ENCODE results near the gene GLIS2.

The GLIS2 gene

DNA sequence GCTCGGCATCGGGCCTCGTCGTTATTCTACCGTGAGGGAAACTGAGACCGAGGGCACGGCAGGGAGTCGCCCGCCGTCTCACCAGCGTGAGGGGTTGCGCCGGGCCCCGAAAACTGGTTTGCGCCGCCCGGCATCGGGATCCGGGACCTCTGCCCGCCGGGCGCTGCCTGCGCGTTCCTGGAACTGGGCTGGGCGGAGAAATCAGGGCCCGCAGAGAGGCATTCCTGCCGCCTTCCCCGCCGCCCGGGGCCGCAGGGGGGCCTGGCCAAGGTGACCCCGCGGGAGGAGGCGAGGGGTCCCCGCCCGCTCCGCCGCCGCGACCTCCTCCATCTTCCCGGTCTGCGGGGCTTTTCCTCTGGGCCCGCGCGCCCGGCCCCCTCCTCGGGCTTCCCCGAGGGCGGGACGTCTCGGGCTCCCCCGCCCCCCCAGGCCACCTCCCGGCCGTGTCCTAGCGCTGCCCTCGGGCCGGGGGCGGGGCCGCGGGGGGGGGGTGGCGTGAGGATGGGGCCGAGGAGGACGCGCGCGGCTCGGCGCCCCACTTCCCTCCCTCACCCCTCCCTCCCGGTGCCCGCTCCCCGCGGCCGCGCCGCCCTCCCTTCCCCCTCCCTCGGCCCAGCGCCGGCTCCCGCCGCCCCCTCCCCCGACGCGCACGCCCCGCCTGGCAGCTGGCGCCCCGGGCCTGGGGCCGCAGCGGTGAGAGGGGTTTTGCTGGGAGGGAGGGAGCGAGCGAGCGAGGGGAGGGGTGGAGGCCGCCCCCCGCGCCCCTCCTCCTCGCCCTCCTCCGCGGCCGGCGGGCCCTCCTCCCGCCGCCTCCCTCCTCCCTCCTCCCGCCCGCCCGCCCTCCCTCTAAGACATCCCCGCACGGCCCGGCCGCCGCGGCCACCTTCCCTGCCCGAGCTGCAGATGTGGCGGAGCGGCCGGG, at the start of gene GLIS2:
Gene GLIS2, plus strand, starts transcription at position 882 of the 922 bp plus-strand sequence. CDS start 16,214 bp downstream, outside the sequence.
- intact Hi-C loops (cut with DNase I), result no loop called here
- peak in 18 of 42 donors; percentile 29 to 69 (median 49) for DNase-seq

- no peak for DNase-seq
- intact Hi-C loops (cut with DNase I), result no loop called here
Measured at GRCh38 chr16:4266372-4266771, 49.5 kb upstream of the GLIS2 start.

GRCh38 chr16:4270091-4270490, 45.8 kb upstream of the GLIS2 start:
- intact Hi-C loops (cut with DNase I), result no loop called here
- no peak for DNase-seq

DNA sequence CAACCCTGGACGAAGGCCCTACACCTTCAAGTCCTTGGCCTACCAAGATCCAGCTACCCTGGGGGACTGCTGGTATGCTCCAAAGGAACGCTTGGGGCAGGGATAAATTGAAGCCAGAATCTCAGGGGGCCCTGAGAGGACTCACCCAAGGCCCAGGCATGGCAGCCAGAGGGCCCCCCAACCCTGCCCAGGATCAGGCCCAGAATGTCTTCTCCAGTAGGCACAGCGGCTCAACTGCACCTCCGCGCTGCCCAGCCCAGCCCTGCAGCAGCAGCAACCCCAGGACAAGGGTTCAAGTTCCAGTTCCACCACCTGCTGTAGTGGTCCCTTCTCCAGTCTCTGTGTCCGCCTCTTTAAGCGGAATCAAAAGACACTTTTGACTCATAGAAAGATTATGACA, 45.3 kb upstream of the GLIS2 start:
- DNase-seq, result peak in 2 of 42 donors; percentile 18 to 41
- intact Hi-C loops (cut with DNase I), result no loop called here

DNA sequence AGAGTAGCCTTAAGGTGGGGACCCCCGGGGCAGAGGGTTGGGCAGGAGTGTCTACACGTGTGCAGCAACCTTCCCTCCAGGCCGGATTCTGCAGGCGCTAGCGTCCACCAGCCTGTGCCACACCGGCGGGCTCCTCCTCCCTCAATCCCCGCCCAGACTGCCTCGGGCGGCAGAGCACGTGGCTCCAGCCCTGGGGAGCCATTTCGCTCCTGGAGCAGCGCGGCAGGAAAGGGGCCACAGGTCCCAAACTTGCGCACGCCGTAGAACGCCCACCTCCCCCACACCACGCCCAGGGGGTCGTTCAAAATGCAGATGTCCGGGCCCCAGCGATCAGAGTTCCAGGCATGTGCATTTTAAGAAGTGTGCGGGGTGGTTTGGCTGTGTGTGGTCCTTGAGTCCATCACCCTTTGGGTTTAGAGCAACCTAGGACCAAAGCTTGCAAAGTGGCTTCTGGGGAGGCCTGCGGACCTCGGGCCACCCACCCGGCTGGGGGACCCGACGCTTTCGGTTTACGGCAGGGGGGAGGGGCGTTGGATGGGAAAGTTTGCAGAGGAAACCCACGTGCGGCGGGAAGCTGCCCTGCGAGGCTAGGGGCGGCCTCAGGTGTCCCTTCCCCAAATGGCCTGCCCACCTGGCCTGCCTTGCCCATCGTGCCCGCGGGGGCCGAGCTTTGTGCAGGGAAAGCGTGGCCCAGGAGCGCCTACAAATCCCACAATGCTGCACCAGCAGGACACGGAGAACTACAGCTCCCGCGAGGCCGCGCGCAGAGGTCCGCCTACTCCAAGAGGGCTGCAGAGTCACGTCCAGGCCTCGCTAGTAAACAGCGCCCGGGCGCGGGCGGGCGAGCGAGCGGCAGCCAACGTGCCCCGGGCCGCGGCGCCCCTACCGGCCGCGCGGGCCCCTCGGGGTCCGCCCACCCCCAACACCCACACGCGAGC, 44.4 kb upstream of the GLIS2 start:
- intact Hi-C loops (cut with DNase I), result no loop called here
- DNase-seq, result peak; percentile 91 to 99 (median 97)

GRCh38 chr16:4272114-4272956, 43.5 kb upstream of the GLIS2 start:
- peak; percentile 30 to 84 (median 69) for DNase-seq
- intact Hi-C loops (cut with DNase I), result no loop called here

GRCh38 chr16:4273858-4274311, 42.0 kb upstream of the GLIS2 start:
- intact Hi-C loops (cut with DNase I), result no loop called here
- DNase-seq, result peak in 21 of 42 donors; percentile 17 to 61 (median 42)

GRCh38 chr16:4275861-4276260, 40.0 kb upstream of the GLIS2 start:
- no peak for DNase-seq
- intact Hi-C loops (cut with DNase I), result loop anchor here (5.0 kb wide), 1 partner anchor 51 kb away; no protein-coding TSS in a partner anchor

DNA sequence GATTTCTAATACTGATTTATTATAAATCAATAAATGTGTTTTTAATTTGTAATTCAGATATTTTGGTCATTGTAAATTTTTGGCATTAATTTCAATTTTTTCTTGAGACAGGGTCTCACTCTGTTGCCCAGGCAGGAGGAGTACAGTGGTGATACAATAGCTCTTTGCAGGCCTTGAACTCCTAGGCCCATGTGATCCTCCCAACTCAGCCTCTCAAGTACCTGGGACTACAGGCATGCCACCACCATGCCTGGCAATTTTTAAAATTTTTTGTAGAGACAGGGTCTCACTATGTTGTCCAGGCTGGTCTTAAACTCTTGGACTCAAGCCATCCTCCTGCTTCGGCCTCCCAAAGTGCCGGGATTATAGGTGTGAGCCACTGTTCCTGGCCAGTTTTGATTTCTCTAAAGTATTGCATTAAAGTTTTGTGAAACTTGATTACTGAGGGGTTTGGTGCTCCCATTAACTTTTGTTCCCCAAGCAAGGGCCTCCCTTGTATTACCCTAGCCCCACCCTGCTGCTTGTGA, 37.8 kb upstream of the GLIS2 start:
- intact Hi-C loops (cut with DNase I), result loop anchor here (5.0 kb wide), 1 partner anchor 49 kb away; no protein-coding TSS in a partner anchor

DNA sequence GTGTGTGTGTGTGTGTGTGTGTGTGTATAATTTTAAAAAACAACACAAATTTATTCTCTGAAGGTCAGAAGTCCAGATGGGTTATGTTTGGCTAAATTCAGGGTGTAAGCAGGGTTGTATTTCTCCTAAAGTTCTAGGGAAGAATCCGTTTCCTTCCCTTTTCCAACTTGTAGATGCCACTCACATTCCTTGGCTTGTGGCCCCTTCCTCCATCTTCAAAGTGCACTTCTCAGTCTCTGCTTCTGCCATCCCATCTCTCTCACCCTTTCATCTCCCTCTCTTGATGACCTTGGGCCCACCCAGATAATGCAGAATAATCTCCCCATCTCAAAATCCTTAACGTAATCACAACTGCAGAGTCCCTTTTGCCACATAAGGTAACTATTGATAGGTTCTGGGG, 35.2 kb upstream of the GLIS2 start:
- intact Hi-C loops (cut with DNase I), result no loop called here

More for the DNA sequence above, 37.8 kb upstream of the GLIS2 start:
- DNase-seq, result no peak

DNA sequence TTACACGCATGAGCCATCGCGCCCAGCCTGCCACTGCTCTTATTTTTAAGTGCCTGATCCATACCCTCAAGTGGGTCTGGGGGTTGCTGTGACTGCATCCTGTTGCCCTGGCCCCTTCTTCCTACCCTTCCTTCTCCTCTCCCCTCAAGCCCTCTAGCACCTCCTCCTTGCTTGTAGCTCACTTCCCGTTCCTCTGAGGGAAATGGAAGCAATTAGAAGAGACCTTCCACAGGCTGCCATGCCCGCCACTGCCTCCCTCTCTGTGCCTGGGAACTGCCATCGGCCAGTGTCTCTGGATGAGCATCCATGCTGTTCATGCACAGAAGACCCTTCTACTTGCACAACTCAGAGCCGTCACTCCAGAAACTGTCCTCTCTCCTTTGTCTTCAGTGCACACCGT, 32.4 kb upstream of the GLIS2 start:
- intact Hi-C loops (cut with DNase I), result no loop called here
- DNase-seq, result no peak

More for the DNA sequence above, 35.2 kb upstream of the GLIS2 start:
- DNase-seq, result no peak

- no peak for DNase-seq
- intact Hi-C loops (cut with DNase I), result no loop called here
Measured at GRCh38 chr16:4283939-4284338, 31.9 kb upstream of the GLIS2 start.

DNA sequence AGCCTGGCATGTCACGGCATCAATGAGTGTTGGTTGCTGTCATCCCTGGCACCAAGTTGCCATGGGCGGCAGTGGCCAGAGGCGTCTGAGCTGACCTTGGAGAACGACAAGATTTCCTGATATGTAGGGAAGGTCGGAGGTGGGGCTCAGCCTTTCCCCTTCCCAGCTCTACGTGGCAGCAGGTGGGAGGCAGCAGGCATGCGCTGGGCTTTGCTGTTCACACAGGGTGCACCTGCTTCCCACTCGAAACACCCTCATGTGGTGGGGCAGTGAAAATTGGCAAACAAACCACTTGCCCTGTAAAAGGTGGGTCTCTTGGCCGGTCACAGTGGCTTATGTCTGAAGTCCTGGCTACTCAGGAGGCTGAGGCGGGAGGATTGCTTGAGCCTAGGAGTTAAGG, 30.7 kb upstream of the GLIS2 start:
- DNase-seq, result peak in 25 of 42 donors; percentile 4 to 72 (median 40)
- intact Hi-C loops (cut with DNase I), result no loop called here

DNA sequence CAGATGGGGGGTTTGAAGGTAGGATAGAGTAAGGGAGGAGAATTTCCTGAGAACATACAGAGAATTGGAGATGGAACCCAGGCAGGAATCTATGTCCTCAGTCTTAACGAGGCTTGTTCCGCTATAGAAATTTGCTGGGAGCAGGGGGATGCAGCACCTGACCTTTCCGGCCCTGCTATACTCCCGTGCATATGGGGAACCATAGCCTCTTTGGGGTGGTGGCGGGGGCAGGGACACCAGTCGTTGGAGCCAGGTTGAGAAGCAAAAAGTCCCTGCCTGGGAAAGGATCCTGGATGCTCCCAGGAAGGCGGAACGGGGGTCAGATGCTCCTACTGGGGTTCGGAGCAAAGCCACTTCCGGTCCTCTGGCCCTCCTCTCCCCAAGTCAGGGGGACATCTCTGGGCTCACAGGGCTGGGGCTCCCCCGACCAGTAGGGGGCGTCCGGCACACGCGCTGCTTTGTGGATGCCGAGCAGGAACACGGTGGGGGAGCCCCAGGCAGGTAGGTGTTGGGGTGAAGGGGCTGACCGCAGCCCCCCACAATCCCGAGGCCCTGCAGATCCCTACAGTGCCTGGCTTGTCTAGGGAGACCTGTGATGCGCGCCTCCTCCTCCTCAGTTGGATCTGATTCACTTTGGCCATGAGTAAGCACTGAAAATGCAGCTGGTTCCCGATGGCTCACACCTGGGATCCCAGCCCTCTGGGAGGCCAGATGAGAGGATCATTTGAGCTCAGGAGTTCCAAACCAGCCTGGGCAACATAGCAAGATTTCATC, 27.5 kb upstream of the GLIS2 start:
- intact Hi-C loops (cut with DNase I), result no loop called here
- peak; percentile 62 to 92 (median 84) for DNase-seq

DNA sequence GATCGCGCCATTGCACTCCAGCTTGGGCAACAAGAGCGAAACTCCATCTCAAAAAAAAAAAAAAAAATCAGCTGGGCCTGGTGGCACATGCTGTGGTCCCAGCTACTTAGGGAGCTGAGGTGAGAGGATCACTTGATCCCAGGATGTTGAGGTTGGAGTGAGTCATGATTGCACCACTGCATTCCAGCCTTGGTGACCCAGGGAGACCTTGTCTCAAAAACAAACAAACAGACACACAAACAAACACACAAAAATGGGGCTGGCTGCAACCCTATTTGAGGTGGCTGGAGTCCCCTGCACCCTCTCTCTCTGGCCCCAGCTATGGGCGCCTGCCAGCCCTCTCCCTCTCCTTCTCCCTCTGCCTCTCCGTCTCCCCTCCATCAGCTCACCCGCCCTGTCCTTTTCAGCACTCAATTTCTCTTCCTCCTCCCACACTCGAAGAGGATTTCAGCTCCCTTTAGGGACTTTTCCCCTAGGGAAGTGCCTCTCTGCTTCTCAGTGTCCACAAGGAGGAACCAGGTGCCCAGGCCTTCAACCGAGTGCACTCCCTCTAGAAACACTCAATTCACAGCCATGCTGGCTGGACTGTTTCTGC, 25.5 kb upstream of the GLIS2 start:
- intact Hi-C loops (cut with DNase I), result loop anchor here (5.0 kb wide), 1 partner anchor 37 kb away; no protein-coding TSS in a partner anchor
- no peak for DNase-seq

DNA sequence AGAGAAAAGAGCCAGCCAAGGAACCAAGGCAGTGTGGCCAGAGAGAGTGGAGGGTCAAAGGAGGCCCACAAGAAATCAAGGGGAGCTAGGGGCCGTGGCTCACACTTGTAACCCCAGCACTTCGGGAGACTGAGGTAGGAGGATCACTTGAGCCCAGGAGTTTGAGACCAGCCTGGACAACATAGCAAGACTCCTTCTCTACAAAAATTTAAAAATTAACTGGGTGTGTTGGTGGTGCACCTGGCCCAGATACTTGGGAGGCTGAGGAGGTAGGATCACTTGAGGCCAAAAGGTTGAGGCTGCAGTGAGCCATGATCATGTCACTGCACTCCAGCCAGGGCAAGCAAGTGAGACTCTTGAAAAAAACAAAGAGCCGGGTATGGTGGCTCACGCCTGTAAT, 24.2 kb upstream of the GLIS2 start:
- no peak for DNase-seq
- intact Hi-C loops (cut with DNase I), result loop anchor here (5.0 kb wide), 1 partner anchor 36 kb away; no protein-coding TSS in a partner anchor

- intact Hi-C loops (cut with DNase I), result loop anchor here (5.0 kb wide), 1 partner anchor 34 kb away; no protein-coding TSS in a partner anchor
- DNase-seq, result no peak
Measured at GRCh38 chr16:4293181-4293716, 22.6 kb upstream of the GLIS2 start.
